ENCODE results near the gene PTH1R. TPM values are rescaled to one million over a fixed set of nuclear protein-coding genes. Genes with fewer than 3 reads are reported as not detected.

PTH1R gene
- total RNA-seq, 2 donors from 2014 or later = 1.3 to 10.8 TPM

DNA sequence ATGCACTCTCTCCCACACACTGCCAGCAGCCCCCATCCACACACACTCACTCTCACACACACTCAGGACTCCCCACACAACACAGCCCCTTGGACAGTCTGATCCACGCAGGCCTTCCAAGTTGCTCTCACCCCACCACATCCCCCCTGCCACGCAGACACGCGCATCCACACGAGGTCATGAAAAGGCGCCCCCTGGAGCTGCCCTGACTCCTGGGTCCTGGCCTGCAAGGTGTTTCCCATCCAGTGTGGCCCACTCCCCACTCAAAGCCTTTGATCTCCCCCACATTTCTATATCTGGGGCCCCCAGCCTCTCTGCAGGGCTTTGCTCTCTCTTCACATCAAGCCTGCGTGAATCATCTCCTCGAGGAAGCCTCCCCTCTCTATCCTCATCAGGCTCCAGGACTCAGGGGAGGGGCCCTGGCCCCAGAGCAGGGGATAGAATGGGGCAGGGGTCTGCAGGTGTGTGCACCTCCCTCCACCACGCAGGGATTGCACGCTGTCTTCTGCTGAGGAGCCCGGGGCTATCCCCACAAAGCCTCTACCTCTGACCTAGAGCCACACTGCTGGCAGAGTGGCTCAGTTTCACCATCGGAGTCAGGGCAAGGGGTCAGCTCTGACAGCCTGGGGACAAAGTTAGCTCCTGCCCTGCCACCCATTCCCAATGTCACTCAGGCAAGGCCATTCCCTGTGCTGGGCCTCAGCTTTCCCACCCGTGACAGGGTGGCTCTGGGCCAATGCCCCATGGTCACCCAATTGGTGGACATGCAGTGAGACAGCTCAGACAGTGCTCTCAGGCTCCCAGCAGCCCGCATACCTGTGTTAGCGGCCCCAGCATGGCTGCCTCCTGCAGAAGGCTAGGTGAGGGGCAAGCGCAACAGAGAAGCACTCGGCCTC lies 20.7 kb upstream of the PTH1R start:
- H3K27ac ChIP-seq = no peak overlapping the region
- TF ChIP-seq POLR2AphosphoS5 (IDR thresholded peaks at IDR 0.05) (no peak), POLR2A (IDR thresholded peaks at IDR 0.05) (no peak)
- TF ChIP-seq, protein P1, sequence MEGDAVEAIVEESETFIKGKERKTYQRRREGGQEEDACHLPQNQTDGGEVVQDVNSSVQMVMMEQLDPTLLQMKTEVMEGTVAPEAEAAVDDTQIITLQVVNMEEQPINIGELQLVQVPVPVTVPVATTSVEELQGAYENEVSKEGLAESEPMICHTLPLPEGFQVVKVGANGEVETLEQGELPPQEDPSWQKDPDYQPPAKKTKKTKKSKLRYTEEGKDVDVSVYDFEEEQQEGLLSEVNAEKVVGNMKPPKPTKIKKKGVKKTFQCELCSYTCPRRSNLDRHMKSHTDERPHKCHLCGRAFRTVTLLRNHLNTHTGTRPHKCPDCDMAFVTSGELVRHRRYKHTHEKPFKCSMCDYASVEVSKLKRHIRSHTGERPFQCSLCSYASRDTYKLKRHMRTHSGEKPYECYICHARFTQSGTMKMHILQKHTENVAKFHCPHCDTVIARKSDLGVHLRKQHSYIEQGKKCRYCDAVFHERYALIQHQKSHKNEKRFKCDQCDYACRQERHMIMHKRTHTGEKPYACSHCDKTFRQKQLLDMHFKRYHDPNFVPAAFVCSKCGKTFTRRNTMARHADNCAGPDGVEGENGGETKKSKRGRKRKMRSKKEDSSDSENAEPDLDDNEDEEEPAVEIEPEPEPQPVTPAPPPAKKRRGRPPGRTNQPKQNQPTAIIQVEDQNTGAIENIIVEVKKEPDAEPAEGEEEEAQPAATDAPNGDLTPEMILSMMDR (IDR thresholded peaks at IDR 0.05) = no peak
- no peaks in the 10 kb centered on the region for H3K27me3 ChIP-seq (replicated peaks; ENCODE audit: insufficient read depth)
- WGBS = 89% methylated on average over 17 of the region's 17 CpGs
- no peaks in the 10 kb centered on the region for H3K4me1 ChIP-seq (replicated peaks)
- no peaks in the 10 kb centered on the region for H3K9me3 ChIP-seq
- intact Hi-C loops (cut with DNase I) = no loop called here
- no peaks in the 10 kb centered on the region for H3K36me3 ChIP-seq
- no peak for DNase-seq (ENCODE audit: low spot score)
- no peak overlapping the region for H3K4me3 ChIP-seq

DNA sequence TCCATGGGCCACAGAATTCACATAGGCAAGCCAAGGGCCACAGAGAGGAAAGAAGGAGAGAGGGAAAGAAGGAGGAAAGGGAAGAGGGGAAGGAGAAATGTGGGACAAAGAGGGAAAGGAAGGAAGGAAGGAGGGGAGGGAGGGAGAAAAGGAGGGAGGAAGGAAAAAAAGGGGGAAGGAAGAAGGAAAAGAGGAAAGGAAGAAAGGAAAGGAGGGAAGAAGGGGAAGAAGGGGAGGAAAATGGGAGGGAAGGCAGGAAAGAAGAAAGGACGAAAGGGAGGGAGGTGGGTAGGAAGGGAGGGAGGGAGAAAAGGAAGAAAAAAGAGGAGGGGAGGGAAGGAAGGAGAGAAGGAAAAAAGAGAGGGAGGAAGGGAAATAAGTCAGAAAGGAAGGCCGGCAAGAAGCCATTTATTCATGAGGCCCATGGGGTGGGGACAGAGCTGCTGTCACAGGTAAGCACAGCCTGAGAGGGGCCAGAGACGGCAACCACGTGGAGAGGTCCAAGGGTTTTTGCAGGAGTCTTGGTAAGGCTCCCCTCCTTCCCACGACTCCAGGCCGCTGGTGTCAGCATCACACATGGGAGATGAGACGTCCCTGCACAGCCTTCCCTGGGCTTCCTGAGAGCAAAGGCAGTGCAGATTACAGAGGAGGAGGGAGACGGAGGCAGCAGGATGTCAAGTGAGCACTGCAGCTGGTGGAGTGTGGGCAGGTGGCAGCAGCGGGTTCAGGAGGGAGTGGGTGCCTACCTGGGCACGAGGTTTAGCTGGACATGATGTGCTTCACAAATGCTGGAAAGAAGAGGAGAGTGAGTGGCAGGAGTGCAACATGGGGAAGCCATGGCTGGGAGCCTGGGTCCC lies 19.8 kb upstream of the PTH1R start:
- Histone ChIP-seq H3K4me1 (replicated peaks) (no peaks in the 10 kb centered on the region), H3K4me3 (no peak overlapping the region), H3K27me3 (replicated peaks; ENCODE audit: insufficient read depth) (no peaks in the 10 kb centered on the region), H3K9me3 (no peaks in the 10 kb centered on the region), H3K36me3 (no peaks in the 10 kb centered on the region), H3K27ac (no peak overlapping the region)
- TF ChIP-seq POLR2AphosphoS5 (IDR thresholded peaks at IDR 0.05) (no peak), POLR2A (IDR thresholded peaks at IDR 0.05) (no peak)
- TF ChIP-seq, protein P1 (IDR thresholded peaks at IDR 0.05) = no peak
- intact Hi-C loops (cut with DNase I) = no loop called here
- 82% methylated on average over 10 of the region's 10 CpGs for WGBS
- DNase-seq (ENCODE audit: low spot score) = no peak

DNA sequence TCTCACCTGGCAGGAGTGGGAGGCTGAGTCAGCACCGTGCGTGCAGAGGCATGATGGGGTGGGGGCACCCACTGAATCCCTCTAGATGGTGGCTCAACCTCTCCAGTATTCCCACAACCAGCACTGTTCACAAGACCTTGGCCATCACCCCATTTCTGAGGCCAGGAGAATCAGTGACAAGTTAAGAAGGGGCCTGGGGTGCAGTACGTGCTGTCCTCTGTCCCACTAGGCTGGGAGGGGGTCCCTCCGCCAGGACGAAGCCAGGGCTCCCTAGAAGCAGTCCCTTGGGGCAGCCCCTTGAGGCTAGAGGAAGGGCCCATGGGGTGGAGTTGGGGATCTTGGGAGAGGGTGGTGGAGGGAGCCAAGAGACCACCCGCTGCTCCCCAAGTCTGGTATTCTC lies 19.1 kb upstream of the PTH1R start:
- no peaks in the 10 kb centered on the region for H3K27me3 ChIP-seq (replicated peaks; ENCODE audit: insufficient read depth)
- H3K4me3 ChIP-seq = no peak overlapping the region
- no peak for DNase-seq (ENCODE audit: low spot score)
- 89% methylated on average over 6 of the region's 6 CpGs for WGBS
- no peaks in the 10 kb centered on the region for H3K9me3 ChIP-seq
- intact Hi-C loops (cut with DNase I) = no loop called here
- TF ChIP-seq, protein P1 (IDR thresholded peaks at IDR 0.05) = no peak
- TF ChIP-seq POLR2AphosphoS5 (IDR thresholded peaks at IDR 0.05) (no peak), POLR2A (IDR thresholded peaks at IDR 0.05) (no peak)
- H3K4me1 ChIP-seq (replicated peaks) = no peaks in the 10 kb centered on the region
- H3K36me3 ChIP-seq = no peaks in the 10 kb centered on the region
- no peak overlapping the region for H3K27ac ChIP-seq

DNA sequence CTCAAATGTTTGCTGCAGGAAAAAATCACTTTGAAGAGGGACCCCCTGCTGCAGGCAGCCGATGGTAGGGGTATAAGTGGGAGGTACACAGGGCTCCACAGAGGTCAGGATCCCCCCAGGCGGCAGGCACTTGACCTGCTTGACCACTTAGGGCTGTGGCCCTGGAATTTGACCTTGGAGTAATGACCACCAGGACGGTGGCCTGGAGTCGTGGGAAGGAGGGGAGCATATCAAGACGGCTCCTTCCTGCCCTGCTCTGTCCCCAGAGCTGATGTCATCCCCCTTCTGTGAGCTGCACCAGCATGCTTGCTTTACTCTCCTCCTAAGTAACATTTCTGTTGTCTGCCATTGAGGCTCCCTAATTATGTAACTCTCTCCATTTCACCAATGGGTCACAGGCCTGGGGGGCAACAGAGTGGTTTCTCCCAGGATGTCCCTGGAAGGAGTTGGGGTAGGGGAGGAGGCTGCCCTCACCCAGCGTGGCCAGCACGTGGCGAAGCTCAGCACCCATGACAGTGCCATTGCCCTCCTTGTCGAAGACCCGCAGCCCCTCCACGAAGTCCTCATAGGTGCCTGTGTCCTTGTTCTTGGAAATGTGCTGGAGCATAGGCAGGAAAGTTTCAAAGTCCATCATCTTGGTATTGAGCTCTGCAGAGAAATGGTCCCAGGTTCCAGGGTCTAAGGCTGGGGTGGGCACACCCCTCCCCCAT lies 18.4 kb upstream of the PTH1R start:
- Histone ChIP-seq H3K36me3 (no peaks in the 10 kb centered on the region), H3K4me1 (replicated peaks) (no peaks in the 10 kb centered on the region), H3K27ac (no peak overlapping the region), H3K27me3 (replicated peaks; ENCODE audit: insufficient read depth) (no peaks in the 10 kb centered on the region), H3K9me3 (no peaks in the 10 kb centered on the region), H3K4me3 (no peak overlapping the region)
- no peak for DNase-seq (ENCODE audit: low spot score)
- TF ChIP-seq POLR2AphosphoS5 (IDR thresholded peaks at IDR 0.05) = no peak
- no peak for TF ChIP-seq POLR2A (IDR thresholded peaks at IDR 0.05)
- TF ChIP-seq, protein P1 (IDR thresholded peaks at IDR 0.05) = no peak
- intact Hi-C loops (cut with DNase I) = no loop called here
- WGBS = 80% methylated on average over 11 of the region's 11 CpGs

Measured in prostate gland (tissue), 2 donors.